GM21515 (cell line): ENCODE measurements around the gene UPK3BL2.
"Not testable (repeated sequence)": the region's sequence is repeated elsewhere in the genome, so short reads cannot be mapped to it uniquely, and the experiment has no call there.

Experiments used
- ATAC-seq: cut with Tn5 transposase; IDR thresholded peaks from one replicate; pipeline ENCODE4 v1.9.1; 2021; ENCODE audit not compliant: unreplicated experiment

The UPK3BL2 gene

DNA sequence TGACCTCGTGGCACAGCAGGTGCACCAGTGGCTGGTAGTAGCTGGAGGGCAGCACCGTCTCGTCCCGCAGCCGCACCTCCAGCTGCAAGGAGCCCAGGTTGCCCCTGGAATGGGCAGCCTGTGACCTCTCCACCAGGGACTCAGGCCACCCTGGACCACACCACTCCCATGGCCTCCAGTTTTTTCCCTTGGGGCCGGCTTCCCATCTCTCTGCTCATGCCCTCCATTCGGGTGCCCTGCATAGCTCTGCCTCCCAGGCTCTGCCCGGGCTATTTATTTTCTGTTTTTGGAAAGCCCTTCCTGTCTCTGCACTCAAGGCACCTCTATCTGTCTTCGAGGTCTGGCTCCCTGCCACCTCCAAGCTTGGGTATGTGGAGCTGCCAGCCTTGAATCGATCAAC lies 46.6 kb downstream of the UPK3BL2 start:
- not testable (repeated sequence) for ATAC-seq

DNA sequence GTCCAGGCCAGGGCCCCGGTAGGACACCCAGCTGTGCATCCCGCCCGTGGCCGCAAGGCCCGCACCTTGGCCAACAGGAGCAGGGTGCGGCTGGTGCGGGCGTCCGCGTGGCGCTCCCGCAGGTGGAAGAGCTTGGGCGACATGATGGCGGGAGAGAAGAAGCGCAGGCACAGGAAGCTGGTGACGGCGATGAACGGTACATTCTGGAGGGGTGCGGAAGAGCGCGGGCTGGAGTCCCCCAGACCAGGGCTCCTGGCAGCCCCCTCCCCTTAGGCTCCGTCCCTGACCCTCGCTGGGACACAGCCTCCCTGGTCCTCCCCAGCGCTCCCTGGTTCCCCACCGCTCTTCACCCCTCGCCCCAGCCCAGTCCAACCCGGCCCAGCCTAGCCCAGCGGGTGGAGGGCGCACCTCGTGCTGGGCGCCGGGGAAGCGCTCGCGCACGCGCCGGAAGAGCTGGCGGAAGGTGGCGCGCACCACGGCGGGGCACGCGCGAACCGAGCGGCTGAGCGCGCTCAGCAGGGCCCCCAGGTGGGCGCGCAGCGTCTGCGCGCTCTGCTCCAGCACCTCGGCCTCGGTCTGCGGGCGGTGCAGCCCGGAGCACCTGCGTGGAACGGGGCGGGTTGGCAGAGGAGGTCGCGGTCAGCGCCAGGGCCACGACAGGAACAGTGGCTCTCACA lies 48.9 kb downstream of the UPK3BL2 start:
- ATAC-seq, result peak; percentile 70

DNA sequence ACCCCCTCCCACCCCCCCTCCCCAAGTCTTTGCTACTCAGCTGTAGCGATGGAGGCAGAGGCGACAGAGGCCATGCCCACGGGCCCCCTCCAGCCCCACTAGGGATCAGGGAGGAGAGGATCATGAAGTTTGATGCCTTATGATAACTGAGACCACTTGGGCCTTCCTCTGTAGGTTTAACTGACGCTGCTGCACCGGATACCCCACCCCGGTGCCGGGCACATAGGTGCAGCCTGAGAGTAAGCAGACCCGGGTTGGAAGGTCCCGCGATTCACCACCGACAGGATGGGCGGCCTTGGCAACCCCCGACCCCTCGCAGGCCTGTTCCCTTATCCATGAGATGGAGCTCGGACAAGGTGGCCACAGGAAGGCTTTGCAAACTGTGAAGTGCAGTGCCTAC lies 49.5 kb downstream of the UPK3BL2 start:
- peak; percentile 2 for ATAC-seq

DNA sequence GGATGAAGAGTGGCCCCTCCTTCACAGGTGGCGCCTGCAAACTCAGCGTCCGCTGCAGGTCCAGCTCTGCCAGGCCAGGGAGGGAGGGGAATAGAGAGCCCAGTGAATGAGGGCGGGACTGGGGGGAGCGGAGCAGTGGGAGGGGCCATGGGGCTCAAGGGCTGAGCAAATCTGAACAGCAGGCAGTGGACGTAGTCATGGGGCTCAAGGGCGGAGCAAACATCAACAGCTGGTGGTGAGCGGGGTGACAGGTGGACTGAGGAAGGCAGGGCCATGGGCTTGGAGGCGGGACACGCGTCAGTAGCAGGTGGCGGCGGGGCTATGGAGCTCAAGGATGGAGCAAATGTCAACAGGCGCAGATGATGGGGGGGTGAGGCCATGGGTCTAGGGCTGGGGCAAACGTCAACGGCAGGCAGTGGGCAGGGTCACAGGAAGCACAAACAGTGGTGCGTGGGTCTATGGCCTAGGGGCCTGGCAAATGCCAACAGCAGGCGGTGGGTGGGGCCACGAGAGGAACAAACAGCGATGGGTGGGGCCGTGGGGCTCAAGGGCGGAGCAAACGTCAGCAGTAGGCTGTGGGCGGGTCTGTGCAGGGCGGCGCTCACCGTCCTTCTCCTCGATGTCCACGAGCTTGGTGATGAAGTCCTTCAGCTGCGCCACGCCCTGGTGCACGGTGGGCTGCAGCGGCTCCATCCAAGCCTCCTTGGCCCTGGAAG lies 50.1 kb downstream of the UPK3BL2 start:
- peak; percentile 34 for ATAC-seq

DNA sequence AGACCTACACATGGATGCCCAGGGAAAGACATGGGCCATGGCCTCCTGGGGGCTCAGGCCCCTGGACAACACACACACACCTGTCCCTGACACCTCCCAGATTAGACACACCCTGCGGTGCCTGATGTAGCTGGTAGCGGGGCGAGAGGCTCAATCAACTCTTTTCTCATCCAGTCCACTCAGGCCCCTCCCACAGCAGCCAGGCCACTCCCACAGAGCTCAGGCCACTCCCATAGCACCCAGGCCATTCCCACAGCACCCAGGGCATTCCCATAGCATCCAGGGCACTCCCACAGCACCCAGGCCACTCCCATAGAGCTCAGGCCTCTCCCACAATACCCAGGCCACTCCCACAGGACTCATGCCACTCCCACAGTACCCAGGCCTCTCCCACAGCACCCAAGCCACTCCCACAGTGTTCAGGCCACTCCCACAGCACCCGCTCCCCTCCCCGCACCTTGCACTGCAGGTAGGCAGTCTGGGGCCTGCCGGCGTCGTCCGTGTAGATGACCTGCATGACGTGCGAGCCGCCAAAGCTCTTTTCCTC lies 52.9 kb downstream of the UPK3BL2 start:
- peak; percentile 41 for ATAC-seq
